GM13976 (cell line): ENCODE measurements around the gene RAD51B.

ENCODE experiments used
- DNase-seq: peaks from one replicate; pipeline ENCODE4 v3.0.0; 2012; ENCODE audit warnings: low spot score
- in situ Hi-C: fragments of 300-500 bp; cut with MboI; formaldehyde crosslinking; loops from one replicate; pipeline ENCODE4 v1.12.0; 2022; ENCODE audit warnings: low sequenced_read_pairs, mixed read lengths, inconsistent platforms; ENCODE audit not compliant: unreplicated experiment
- TF ChIP-seq, protein P1 (sequence below): IDR thresholded peaks from 2 replicates; pipeline ENCODE4 v1.5.1; 2012; ENCODE audit warnings: borderline replicate concordance, mild to moderate bottlenecking; ENCODE audit not compliant: insufficient read depth; ENCODE audit errors: extremely low read depth, missing control alignments, control extremely low read depth

The RAD51B gene

GRCh38 chr14:68459480-68460136, 640.0 kb downstream of the RAD51B start:
- DNase-seq: no peak
- in situ Hi-C loops: no loop called here
- TF ChIP-seq, protein P1, sequence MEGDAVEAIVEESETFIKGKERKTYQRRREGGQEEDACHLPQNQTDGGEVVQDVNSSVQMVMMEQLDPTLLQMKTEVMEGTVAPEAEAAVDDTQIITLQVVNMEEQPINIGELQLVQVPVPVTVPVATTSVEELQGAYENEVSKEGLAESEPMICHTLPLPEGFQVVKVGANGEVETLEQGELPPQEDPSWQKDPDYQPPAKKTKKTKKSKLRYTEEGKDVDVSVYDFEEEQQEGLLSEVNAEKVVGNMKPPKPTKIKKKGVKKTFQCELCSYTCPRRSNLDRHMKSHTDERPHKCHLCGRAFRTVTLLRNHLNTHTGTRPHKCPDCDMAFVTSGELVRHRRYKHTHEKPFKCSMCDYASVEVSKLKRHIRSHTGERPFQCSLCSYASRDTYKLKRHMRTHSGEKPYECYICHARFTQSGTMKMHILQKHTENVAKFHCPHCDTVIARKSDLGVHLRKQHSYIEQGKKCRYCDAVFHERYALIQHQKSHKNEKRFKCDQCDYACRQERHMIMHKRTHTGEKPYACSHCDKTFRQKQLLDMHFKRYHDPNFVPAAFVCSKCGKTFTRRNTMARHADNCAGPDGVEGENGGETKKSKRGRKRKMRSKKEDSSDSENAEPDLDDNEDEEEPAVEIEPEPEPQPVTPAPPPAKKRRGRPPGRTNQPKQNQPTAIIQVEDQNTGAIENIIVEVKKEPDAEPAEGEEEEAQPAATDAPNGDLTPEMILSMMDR: no peak

GRCh38 chr14:68460541-68460940, 641.0 kb downstream of the RAD51B start:
- TF ChIP-seq, protein P1: no peak
- DNase-seq: no peak
- in situ Hi-C loops: no loop called here

- no peak for DNase-seq
- in situ Hi-C loops: no loop called here
- TF ChIP-seq, protein P1: no peak
These were observed 641.5 kb downstream of the RAD51B start for GRCh38 chr14:68461086-68461485.

- in situ Hi-C loops: no loop called here
- TF ChIP-seq, protein P1: no peak
- DNase-seq: no peak
These were observed 643.1 kb downstream of the RAD51B start for GRCh38 chr14:68462683-68463082.

DNA sequence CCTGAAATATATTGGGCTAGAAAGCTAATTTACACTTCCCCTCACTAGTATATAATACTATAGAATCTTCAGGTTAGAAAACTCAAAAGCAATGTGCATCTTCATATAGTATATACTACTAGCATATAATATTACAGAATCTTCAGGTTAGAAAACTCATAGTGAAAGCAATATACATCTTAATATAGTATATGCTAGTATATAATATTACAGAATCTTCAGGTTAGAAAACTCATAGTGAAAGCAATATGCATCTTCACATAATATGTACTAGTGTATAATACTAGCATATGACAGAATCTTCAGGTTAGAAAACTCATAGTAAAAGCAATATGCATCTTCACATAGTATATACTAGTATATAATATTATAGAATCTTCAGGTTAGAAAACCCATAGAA, 643.7 kb downstream of the RAD51B start:
- no peak for DNase-seq
- TF ChIP-seq, protein P1: no peak
- in situ Hi-C loops: no loop called here

DNA sequence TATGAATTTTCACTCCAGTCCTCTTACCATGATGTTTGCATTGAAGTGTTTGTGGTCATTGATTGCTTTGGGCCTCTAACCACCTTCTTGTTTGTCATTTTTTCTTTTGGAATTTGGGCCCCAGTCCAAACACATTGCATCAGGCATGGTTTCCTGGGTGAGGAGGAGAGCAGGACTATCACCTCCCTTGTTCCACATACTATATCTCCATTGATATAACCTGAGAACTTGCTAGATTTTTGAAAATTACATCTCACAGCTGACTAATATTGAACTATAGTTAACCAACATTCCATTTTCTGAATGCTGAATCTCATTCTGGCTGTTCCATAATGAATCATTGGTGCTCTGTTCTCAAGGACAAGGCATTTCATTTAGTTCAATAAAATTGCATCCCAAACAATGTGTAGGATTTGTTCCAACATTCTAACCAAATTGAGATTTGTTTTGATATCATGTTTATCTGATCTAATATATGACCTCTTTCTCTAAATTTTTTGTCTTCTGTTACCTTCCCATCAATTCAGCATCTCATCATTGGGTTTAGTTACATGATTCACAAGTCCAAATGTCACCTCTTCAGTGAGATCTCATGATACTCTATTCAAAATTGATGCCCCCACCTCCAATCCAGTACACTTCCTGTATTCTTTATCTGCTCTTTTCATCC, 644.3 kb downstream of the RAD51B start:
- in situ Hi-C loops: no loop called here
- TF ChIP-seq, protein P1: no peak
- DNase-seq: no peak
